HCT116 (cell line): Measurements from ENCODE around the gene ARPC1A. TPM values are rescaled to one million over a fixed set of nuclear protein-coding genes. Genes with fewer than 3 reads are reported as not detected.
"Not testable (repeated sequence)": the region's sequence is repeated elsewhere in the genome, so short reads cannot be mapped to it uniquely, and the experiment has no call there.

Source experiments
- ATAC-seq: fragments of 200-7000 bp; cut with Tn5 transposase; 2 replicates; pipeline ENCODE4 v1.9.1; 2020; ENCODE audit warnings: mild to moderate bottlenecking, moderate library complexity
- BruUV-seq: library from RNA; stranded (reverse); fragments of 400-500 nt; replicated peaks from 2 replicates; lab custom pipeline; 2021; lab: Mats Ljungman, UMichigan
- CTCF ChIA-PET: fragments of 300-600 bp; sonication (Branson Sonifier 250); formaldehyde crosslinking; loops from one replicate; lab custom pipeline; 2021; ENCODE audit warnings: antibody characterized with exemption; lab: Charles Lee
- POLR2A ChIA-PET: fragments of 300-600, 350-600 bp; sonication (Branson Sonifier 250); formaldehyde crosslinking; loops from one replicate; lab custom pipeline; 2021; ENCODE audit warnings: antibody characterized with exemption; lab: Charles Lee
- RAD21 ChIA-PET, 2 experiments: fragments of 300-600 bp; sonication (Branson Sonifier 250); formaldehyde crosslinking; loops; one replicate each; lab custom pipeline; 2023; ENCODE audit warnings: low total read pairs in 2 of 2; ENCODE audit not compliant: uncharacterized antibody in 2 of 2, unreplicated experiment in 2 of 2, low non-redundant PET in 1 of 2; lab: Charles Lee
- DNase-seq: peaks from one replicate; pipeline ENCODE4 v3.0.0-alpha.2; 2010; ENCODE audit warnings: low read depth, low spot score
- H2AFZ ChIP-seq: fragments of 200-600 bp; shearing (Covaris generic), sonication (generic); 2 replicates; pipeline ENCODE4 v1.6.1; 2017; ENCODE audit warnings: low read depth, mixed run types, mixed read lengths, antibody characterized with exemption, low read length; ENCODE audit not compliant: poor library complexity, severe bottlenecking
- H3K27ac ChIP-seq: 2 replicates; pipeline ENCODE4 v1.5.1; 2012; ENCODE audit warnings: low read depth, low read length
- H3K27me3 ChIP-seq: fragments of 200-600 bp; sonication (generic); 2 replicates; pipeline ENCODE4 v1.6.1; 2016; ENCODE audit warnings: mixed run types, low read length, mixed read lengths; ENCODE audit not compliant: insufficient read depth
- H3K36me3 ChIP-seq, 2 experiments: fragments of 200-500 bp in 1 of 2; fragments of 200-600 bp in 1 of 2; sonication (Bioruptor generic) in 1 of 2; sonication (generic) in 1 of 2; 2 replicates each; pipeline versions ENCODE4 v1.5.1 to v1.6.1; 2014 to 2016; ENCODE audit warnings: low read length in 2 of 2, inconsistent platforms in 1 of 2, mixed read lengths in 1 of 2, mixed run types in 1 of 2; ENCODE audit not compliant: insufficient read depth in 2 of 2, control insufficient read depth in 1 of 2
- H3K4me1 ChIP-seq, 2 experiments: fragments of 200-600 bp in 1 of 2; sonication (generic) in 1 of 2; 2 replicates each; pipeline versions ENCODE4 v1.5.1 to v1.6.1; 2012 to 2017; ENCODE audit warnings: low read length in 2 of 2, inconsistent platforms in 1 of 2, mild to moderate bottlenecking in 1 of 2, mixed read lengths in 1 of 2, mixed run types in 1 of 2, moderate library complexity in 1 of 2; ENCODE audit not compliant: insufficient read depth in 2 of 2, control insufficient read depth in 1 of 2
- H3K4me2 ChIP-seq: fragments of 200-600 bp; sonication (generic); 2 replicates; pipeline ENCODE4 v1.6.1; 2017; ENCODE audit warnings: mixed run types, low read length, mixed read lengths
- H3K4me3 ChIP-seq, 2 experiments: fragments of 200-600 bp in 1 of 2; sonication (generic) in 1 of 2; replicated peaks in 1 of 2; 2 replicates each; pipeline ENCODE4 v1.5.1; 2011 to 2016; ENCODE audit warnings: low read length in 2 of 2, control low read depth in 1 of 2, low read depth in 1 of 2, mild to moderate bottlenecking in 1 of 2, mixed read lengths in 1 of 2, mixed run types in 1 of 2
- H3K79me2 ChIP-seq: fragments of 200-600 bp; sonication (generic); 2 replicates; pipeline ENCODE4 v1.6.1; 2017; ENCODE audit warnings: mild to moderate bottlenecking, mixed run types, low read length, moderate library complexity, mixed read lengths; ENCODE audit not compliant: insufficient read depth
- H3K9ac ChIP-seq: fragments of 200-600 bp; sonication (generic); 2 replicates; pipeline ENCODE4 v1.6.1; 2016; ENCODE audit warnings: low read length, mixed read lengths
- H3K9me2 ChIP-seq: fragments of 200-600 bp; sonication (generic), shearing (Covaris generic); 2 replicates; pipeline ENCODE4 v1.6.1; 2017; ENCODE audit warnings: mixed run types, mild to moderate bottlenecking, moderate library complexity; ENCODE audit not compliant: insufficient read depth
- H3K9me3 ChIP-seq, 2 experiments: fragments of 200-500 bp in 1 of 2; fragments of 200-600 bp in 1 of 2; sonication (Bioruptor generic) in 1 of 2; sonication (generic) in 1 of 2; 2 replicates each; pipeline ENCODE4 v1.6.1; 2014 to 2017; ENCODE audit warnings: low read length in 2 of 2, mixed read lengths in 2 of 2, inconsistent platforms in 1 of 2, low read depth in 1 of 2, mild to moderate bottlenecking in 1 of 2, mixed run types in 1 of 2, moderate library complexity in 1 of 2; ENCODE audit not compliant: control insufficient read depth in 1 of 2, insufficient read depth in 1 of 2
- H4K20me1 ChIP-seq: fragments of 200-600 bp; sonication (generic), shearing (Covaris generic); 2 replicates; pipeline ENCODE4 v1.6.1; 2017; ENCODE audit warnings: mixed run types, mild to moderate bottlenecking, moderate library complexity; ENCODE audit not compliant: insufficient read depth
- ATF3 ChIP-seq: IDR thresholded peaks from 2 replicates; pipeline ENCODE4 v1.6.1; 2012
- CBX3 ChIP-seq: IDR thresholded peaks from 2 replicates; pipeline ENCODE4 v1.6.1; 2012; ENCODE audit warnings: low read depth
- CTCF ChIP-seq, 3 experiments: fragments of 200-600 bp in 1 of 3; sonication (generic) in 1 of 3; IDR thresholded peaks in 2 of 3; conservative IDR thresholded peaks in 1 of 3; 2 replicates each; pipeline ENCODE4 v1.5.1; 2012 to 2017; ENCODE audit warnings: low read depth in 2 of 3, low read length in 2 of 3, antibody characterized with exemption in 1 of 3, borderline replicate concordance in 1 of 3, control low read depth in 1 of 3, mild to moderate bottlenecking in 1 of 3, mixed read lengths in 1 of 3, mixed run types in 1 of 3, moderate library complexity in 1 of 3; ENCODE audit not compliant: insufficient read depth in 1 of 3
- EGR1 ChIP-seq: IDR thresholded peaks from 2 replicates; pipeline ENCODE4 v1.6.1; 2012; ENCODE audit warnings: low read depth
- EZH2 ChIP-seq: fragments of 200-600 bp; sonication (generic); IDR thresholded peaks from 2 replicates; pipeline ENCODE4 v1.6.1; 2017; ENCODE audit warnings: antibody characterized with exemption, mixed run types
- FOSL1 ChIP-seq: IDR thresholded peaks from 2 replicates; pipeline ENCODE4 v1.6.1; 2012; ENCODE audit warnings: low read depth
- POLR2A ChIP-seq: IDR thresholded peaks from 2 replicates; pipeline ENCODE4 v1.7.0; 2011; ENCODE audit warnings: borderline replicate concordance; ENCODE audit not compliant: insufficient read depth, insufficient read length; ENCODE audit errors: extremely low read depth
- RAD21 ChIP-seq: IDR thresholded peaks from 2 replicates; pipeline ENCODE4 v1.6.1; 2012; ENCODE audit warnings: low read depth, mild to moderate bottlenecking
- SRF ChIP-seq: IDR thresholded peaks from 2 replicates; pipeline ENCODE4 v1.6.1; 2012; ENCODE audit warnings: low read depth
- TCF7L2 ChIP-seq: IDR thresholded peaks from 2 replicates; pipeline ENCODE4 v1.7.0; 2011; ENCODE audit warnings: borderline replicate concordance, inconsistent platforms; ENCODE audit not compliant: insufficient read depth, insufficient read length; ENCODE audit errors: extremely low read depth
- YY1 ChIP-seq: IDR thresholded peaks from 2 replicates; pipeline ENCODE4 v1.6.1; 2011; ENCODE audit warnings: low read length, low read depth, moderate library complexity, mild to moderate bottlenecking; ENCODE audit not compliant: insufficient replicate concordance; ENCODE audit errors: extremely low read depth
- ZNF274 ChIP-seq: fragments of 200-500 bp; sonication (Bioruptor generic); IDR thresholded peaks from 2 replicates; pipeline ENCODE4 v1.6.1; 2014; ENCODE audit warnings: mild to moderate bottlenecking, low read depth, low read length, inconsistent platforms
- intact Hi-C: fragments of 100-400 bp; cut with micrococcal nuclease; formaldehyde crosslinking; loops from 2 replicates; pipeline ENCODE4 v1.10.0; 2022
- total RNA-seq: library from RNA; stranded (reverse); gene quantifications from one replicate; pipeline ENCODE4 v1.2.1, GENCODE V29; 2021; ENCODE audit not compliant: unreplicated experiment
- TF ChIP-seq, protein P1 (sequence below): IDR thresholded peaks from 2 replicates; pipeline ENCODE4 v1.6.1; 2012
- TF ChIP-seq, protein P2 (sequence below): IDR thresholded peaks from 2 replicates; pipeline ENCODE4 v1.6.1; 2011; ENCODE audit warnings: mild to moderate bottlenecking, low read length, moderate library complexity; ENCODE audit not compliant: insufficient replicate concordance; ENCODE audit errors: extremely low read depth

Gene ARPC1A
- total RNA-seq, 1 experiment from 2014 or later: 250 TPM

- no peak for TF ChIP-seq ATF3
- no peak for TF ChIP-seq TCF7L2
- TF ChIP-seq ZNF274: no peak
- no peak for TF ChIP-seq EZH2
- TF ChIP-seq, protein P1, sequence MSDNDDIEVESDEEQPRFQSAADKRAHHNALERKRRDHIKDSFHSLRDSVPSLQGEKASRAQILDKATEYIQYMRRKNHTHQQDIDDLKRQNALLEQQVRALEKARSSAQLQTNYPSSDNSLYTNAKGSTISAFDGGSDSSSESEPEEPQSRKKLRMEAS: no peak
- TF ChIP-seq EGR1: no peak
Observed at GRCh38 chr7:99340659-99341058, 15.0 kb downstream of the ARPC1A start (continued).

DNA sequence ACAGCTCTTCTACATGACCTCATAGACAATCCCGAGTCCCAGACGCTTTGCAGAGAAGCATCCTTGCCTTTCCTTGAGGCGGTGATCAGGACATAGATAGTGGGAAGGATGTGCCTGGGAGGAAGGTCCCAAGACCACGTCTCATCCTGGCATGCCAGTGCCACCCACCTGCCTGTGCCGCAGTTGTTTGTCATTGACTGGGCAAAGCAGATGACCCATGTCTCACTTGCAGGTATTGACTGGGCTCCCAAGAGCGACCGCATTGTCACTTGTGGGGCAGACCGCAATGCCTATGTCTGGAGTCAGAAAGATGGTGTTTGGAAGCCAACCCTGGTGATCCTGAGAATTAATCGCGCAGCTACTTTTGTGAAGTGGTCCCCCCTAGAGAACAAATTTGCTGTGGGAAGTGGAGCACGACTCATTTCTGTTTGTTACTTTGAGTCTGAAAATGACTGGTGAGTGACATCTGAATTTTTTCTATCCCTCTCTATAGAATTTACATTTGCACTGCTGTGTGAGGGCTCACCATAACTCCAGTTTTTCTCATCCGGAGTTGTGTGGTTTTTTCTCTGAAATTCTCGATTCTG lies 18.5 kb downstream of the ARPC1A start:
- Histone ChIP-seq H4K20me1 (no peaks in the 10 kb centered on the region; the same call in 1 of the 2 replicates), H3K4me1 (no peaks in the 10 kb centered on the region), H3K9ac (no peak overlapping the region), H3K79me2 (peaks cover 5% of the 10 kb centered on the region; the same call in 1 of the 2 replicates), H3K4me3 (no peak overlapping the region), H2AFZ (no peak overlapping the region)
- POLR2A ChIA-PET: no interaction called here
- intact Hi-C loops: no loop called here
- TF ChIP-seq CTCF (IDR thresholded peaks at IDR 0.05 in 2 of 3, conservative IDR thresholded peaks at IDR 0.05 in 1 of 3; ENCODE audit: borderline replicate concordance in 1 of 3, insufficient read depth in 1 of 3, low read depth in 2 of 3, low read length in 2 of 3) (no peak), SRF (no peak), RAD21 (no peak), ZNF274 (no peak), FOSL1 (no peak), YY1 (no peak), POLR2A (no peak), EZH2 (no peak), CBX3 (no peak)
- TF ChIP-seq, protein P1: no peak
- TF ChIP-seq, protein P2, sequence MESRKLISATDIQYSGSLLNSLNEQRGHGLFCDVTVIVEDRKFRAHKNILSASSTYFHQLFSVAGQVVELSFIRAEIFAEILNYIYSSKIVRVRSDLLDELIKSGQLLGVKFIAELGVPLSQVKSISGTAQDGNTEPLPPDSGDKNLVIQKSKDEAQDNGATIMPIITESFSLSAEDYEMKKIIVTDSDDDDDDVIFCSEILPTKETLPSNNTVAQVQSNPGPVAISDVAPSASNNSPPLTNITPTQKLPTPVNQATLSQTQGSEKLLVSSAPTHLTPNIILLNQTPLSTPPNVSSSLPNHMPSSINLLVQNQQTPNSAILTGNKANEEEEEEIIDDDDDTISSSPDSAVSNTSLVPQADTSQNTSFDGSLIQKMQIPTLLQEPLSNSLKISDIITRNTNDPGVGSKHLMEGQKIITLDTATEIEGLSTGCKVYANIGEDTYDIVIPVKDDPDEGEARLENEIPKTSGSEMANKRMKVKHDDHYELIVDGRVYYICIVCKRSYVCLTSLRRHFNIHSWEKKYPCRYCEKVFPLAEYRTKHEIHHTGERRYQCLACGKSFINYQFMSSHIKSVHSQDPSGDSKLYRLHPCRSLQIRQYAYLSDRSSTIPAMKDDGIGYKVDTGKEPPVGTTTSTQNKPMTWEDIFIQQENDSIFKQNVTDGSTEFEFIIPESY: no peak
- TF ChIP-seq, all 23 proteins: peak for 0
- Histone ChIP-seq H3K27me3 (no peaks in the 10 kb centered on the region), H3K36me3 (peaks cover 39 to 43% of the 10 kb centered on the region in 2 experiments), H3K9me3 (no peaks in the 10 kb centered on the region), H3K4me2 (no peak overlapping the region), H3K9me2 (no peaks in the 10 kb centered on the region), H3K27ac (no peak overlapping the region)
- ChIA-PET CTCF (no interaction called here), RAD21 (no interaction called here)
- no peak for DNase-seq
- no peak for ATAC-seq
- BruUV-seq: no TSS peak

DNA sequence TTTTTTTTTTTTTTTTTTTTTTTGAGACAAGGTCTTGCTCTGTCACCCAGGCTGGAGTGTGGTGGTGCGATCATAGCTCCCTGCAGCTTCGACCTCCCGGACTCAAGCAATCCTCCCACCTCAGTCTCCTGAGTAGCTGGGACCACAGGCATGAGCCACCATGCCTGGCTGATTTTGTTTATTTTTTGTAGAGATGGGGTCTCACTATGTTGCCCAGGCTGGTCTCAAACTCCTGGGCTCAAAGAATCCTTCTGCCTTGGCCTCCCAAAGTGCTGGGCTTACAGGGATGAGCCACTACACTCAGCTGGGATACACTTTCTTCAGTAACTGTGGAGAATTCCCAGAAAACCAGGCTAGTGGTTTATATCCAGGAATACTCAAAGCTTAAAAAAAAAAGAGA lies 24.9 kb downstream of the ARPC1A start:
- POLR2A ChIA-PET, H3K4me2 ChIP-seq, CTCF ChIA-PET, H3K9ac ChIP-seq, H3K4me1 ChIP-seq, ATAC-seq, H3K27ac ChIP-seq, H3K9me3 ChIP-seq, H3K9me2 ChIP-seq, RAD21 ChIA-PET, H2AFZ ChIP-seq, BruUV-seq, DNase-seq, H3K4me3 ChIP-seq, H3K27me3 ChIP-seq, H3K79me2 ChIP-seq, intact Hi-C loops, H4K20me1 ChIP-seq: not testable (repeated sequence)
- peaks cover 29 to 33% of the 10 kb centered on the region in 2 experiments; a peak in 3 of 4 replicates for H3K36me3 ChIP-seq
